ENCODE measurements around the gene ABHD17A.

- TF ChIP-seq CTCF (IDR thresholded peaks at IDR 0.05; ENCODE audit: low read length) (no peak), EZH2phosphoT487 (IDR thresholded peaks at IDR 0.05; ENCODE audit: low read length) (no peak), EZH2 (optimal IDR thresholded peaks at IDR 0.05; ENCODE audit: low read depth, low read length) (no peak)
Measured at GRCh38 chr19:1856345-1856697, 29.0 kb downstream of the ABHD17A start.
